ENCODE results near the gene LRP5. TPM values are rescaled to one million over a fixed set of nuclear protein-coding genes. Genes with fewer than 3 reads are reported as not detected.
"Not testable (repeated sequence)": the region's sequence is repeated elsewhere in the genome, so short reads cannot be mapped to it uniquely, and the experiment has no call there.

Gene LRP5
- total RNA-seq, 1 donor from 2014 or later: 29.5 TPM

GRCh38 chr11:68459886-68460740, 147.7 kb downstream of the LRP5 start:
- intact Hi-C loops (cut with micrococcal nuclease): loop anchor here (1.0 to 10.0 kb wide), 14 partner anchors 12 to 1215 kb away; partner anchors contain the start of genes CHKA, IGHMBP2, LTO1 and MRPL21

- intact Hi-C loops (cut with micrococcal nuclease): loop anchor here (1.0 to 10.0 kb wide), 14 partner anchors 11 to 1214 kb away; partner anchors contain the start of genes CHKA, IGHMBP2, LTO1 and MRPL21
Observed at GRCh38 chr11:68460741-68461574, 148.6 kb downstream of the LRP5 start, which contains the start of gene PPP6R3. TSS of gene PPP6R3 (plus strand) at chr11:68460752. CDS start at chr11:68537665, 76,913 bp downstream.

GRCh38 chr11:68461575-68461917, 149.2 kb downstream of the LRP5 start:
- intact Hi-C loops (cut with micrococcal nuclease): loop anchor here (2.0 to 10.0 kb wide), 9 partner anchors 66 to 1213 kb away; partner anchors contain the start of genes CHKA, IGHMBP2, LTO1 and MRPL21

- intact Hi-C loops (cut with micrococcal nuclease): loop anchor here (5.0 to 10.0 kb wide), 4 partner anchors 64 to 1211 kb away; partner anchors contain the start of genes IGHMBP2, LTO1 and MRPL21
Observed at GRCh38 chr11:68463714-68464113, 151.3 kb downstream of the LRP5 start.

- intact Hi-C loops (cut with micrococcal nuclease): loop anchor here (10.0 kb wide), 1 partner anchor 1207 kb away; the partner anchor contains the start of gene LTO1
Observed at GRCh38 chr11:68467201-68467834, 154.9 kb downstream of the LRP5 start.

- intact Hi-C loops (cut with micrococcal nuclease): loop anchor here (10.0 kb wide), 1 partner anchor 1206 kb away; the partner anchor contains the start of gene LTO1
Observed at GRCh38 chr11:68468217-68468828, 155.9 kb downstream of the LRP5 start.

GRCh38 chr11:68469122-68469521, 156.7 kb downstream of the LRP5 start:
- intact Hi-C loops (cut with micrococcal nuclease): loop anchor here (10.0 kb wide), 1 partner anchor 1206 kb away; the partner anchor contains the start of gene LTO1

- intact Hi-C loops (cut with micrococcal nuclease): loop anchor here (10.0 kb wide), 1 partner anchor 1205 kb away; the partner anchor contains the start of gene LTO1
Observed at GRCh38 chr11:68469642-68470041, 157.3 kb downstream of the LRP5 start.

GRCh38 chr11:68470304-68470811, 158.0 kb downstream of the LRP5 start:
- intact Hi-C loops (cut with micrococcal nuclease): no loop called here

GRCh38 chr11:68471360-68472340, 159.3 kb downstream of the LRP5 start:
- intact Hi-C loops (cut with micrococcal nuclease): loop anchor here (1.0 kb wide), 1 partner anchor 11 kb away; the partner anchor contains the start of gene PPP6R3

- intact Hi-C loops (cut with micrococcal nuclease): loop anchor here (1.0 kb wide), 1 partner anchor 12 kb away; the partner anchor contains the start of gene PPP6R3
Observed at GRCh38 chr11:68472778-68473177, 160.4 kb downstream of the LRP5 start.

GRCh38 chr11:68473693-68474092, 161.3 kb downstream of the LRP5 start:
- intact Hi-C loops (cut with micrococcal nuclease): no loop called here

GRCh38 chr11:68475626-68476025, 163.2 kb downstream of the LRP5 start:
- intact Hi-C loops (cut with micrococcal nuclease): not testable (repeated sequence)

GRCh38 chr11:68479390-68479789, 167.0 kb downstream of the LRP5 start:
- intact Hi-C loops (cut with micrococcal nuclease): no loop called here

GRCh38 chr11:68480193-68480592, 167.8 kb downstream of the LRP5 start:
- intact Hi-C loops (cut with micrococcal nuclease): no loop called here

GRCh38 chr11:68480852-68481510, 168.6 kb downstream of the LRP5 start:
- intact Hi-C loops (cut with micrococcal nuclease): no loop called here

GRCh38 chr11:68481579-68482240, 169.3 kb downstream of the LRP5 start:
- intact Hi-C loops (cut with micrococcal nuclease): no loop called here

GRCh38 chr11:68488623-68489022, 176.2 kb downstream of the LRP5 start:
- intact Hi-C loops (cut with micrococcal nuclease): no loop called here
